A673 (cell line): ENCODE results near the gene OR2C1. TPM values are rescaled to one million over a fixed set of nuclear protein-coding genes. Genes with fewer than 3 reads are reported as not detected.
A peak's percentile ranks its signal among the peaks of the same experiment; 100 is the strongest.

Experiments used
- BruUV-seq: library from RNA; stranded (reverse); fragments of 400-500 nt; replicated peaks from 2 replicates; lab custom pipeline; 2021; lab: Mats Ljungman, UMichigan
- CTCF ChIA-PET: fragments of 300-600 bp; sonication (Branson Sonifier 250); formaldehyde crosslinking; loops from one replicate; lab custom pipeline; 2022; ENCODE audit warnings: antibody characterized with exemption; lab: Charles Lee
- POLR2A ChIA-PET: fragments of 300-600 bp; sonication (Branson Sonifier 250); formaldehyde crosslinking; loops from one replicate; lab custom pipeline; 2022; ENCODE audit warnings: antibody characterized with exemption; ENCODE audit not compliant: low non-redundant PET; lab: Charles Lee
- DNase-seq: peaks from one replicate; pipeline ENCODE4 v3.0.0-alpha.2; 2015; ENCODE audit warnings: low spot score
- H3K27ac ChIP-seq: fragments of 200-600 bp; sonication (generic); 2 replicates; pipeline ENCODE4 v1.5.1; 2016; ENCODE audit warnings: mixed run types, low read depth, mild to moderate bottlenecking, mixed read lengths, antibody characterized with exemption, low read length; ENCODE audit not compliant: poor library complexity, severe bottlenecking
- H3K27me3 ChIP-seq: fragments of 200-600 bp; sonication (generic); replicated peaks from 2 replicates; pipeline ENCODE4 v1.6.1; 2017; ENCODE audit warnings: mixed run types, low read depth, mild to moderate bottlenecking, mixed read lengths, antibody characterized with exemption, low read length; ENCODE audit not compliant: insufficient read depth, poor library complexity
- H3K36me3 ChIP-seq: fragments of 200-600 bp; sonication (generic); 2 replicates; pipeline ENCODE4 v1.6.1; 2016; ENCODE audit warnings: mixed run types, mild to moderate bottlenecking, mixed read lengths, antibody characterized with exemption, low read length; ENCODE audit not compliant: insufficient read depth, poor library complexity, severe bottlenecking
- H3K4me1 ChIP-seq: fragments of 200-600 bp; sonication (generic); 2 replicates; pipeline ENCODE4 v1.6.1; 2017; ENCODE audit warnings: mixed run types, mild to moderate bottlenecking, mixed read lengths, antibody characterized with exemption, low read length; ENCODE audit not compliant: insufficient read depth, poor library complexity, severe bottlenecking
- H3K4me3 ChIP-seq: fragments of 200-600 bp; sonication (generic); 2 replicates; pipeline ENCODE4 v1.5.1; 2016; ENCODE audit warnings: low read depth, mixed run types, mild to moderate bottlenecking, mixed read lengths, low read length; ENCODE audit not compliant: poor library complexity, severe bottlenecking
- H3K9me3 ChIP-seq: fragments of 200-600 bp; sonication (generic); 2 replicates; pipeline ENCODE4 v1.6.1; 2016; ENCODE audit warnings: mixed run types, low read depth, mild to moderate bottlenecking, mixed read lengths, antibody characterized with exemption, low read length; ENCODE audit not compliant: poor library complexity, severe bottlenecking
- EZH2 ChIP-seq: fragments of 200-600 bp; sonication (generic); IDR thresholded peaks from 2 replicates; pipeline ENCODE4 v1.6.1; 2017; ENCODE audit warnings: borderline replicate concordance, low read depth, mild to moderate bottlenecking, mixed read lengths, antibody characterized with exemption, low read length; ENCODE audit not compliant: poor library complexity, severe bottlenecking
- intact Hi-C: fragments of 100-400 bp; cut with micrococcal nuclease; formaldehyde crosslinking; loops from one replicate; pipeline ENCODE4 v1.10.0; 2022; ENCODE audit not compliant: unreplicated experiment
- total RNA-seq: library from RNA; stranded (reverse); gene quantifications from 2 replicates; pipeline ENCODE4 v1.2.3, GENCODE V29; 2021
- TF ChIP-seq, protein P1 (sequence below): fragments of 300-800, 200-600 bp; sonication (generic); conservative IDR thresholded peaks from 2 replicates; pipeline ENCODE4 v1.5.1; 2017; ENCODE audit warnings: low read depth, mild to moderate bottlenecking, antibody characterized with exemption, low read length, moderate library complexity, mixed read lengths

Gene OR2C1
- total RNA-seq, 1 experiment from 2014 or later: not detected

DNA sequence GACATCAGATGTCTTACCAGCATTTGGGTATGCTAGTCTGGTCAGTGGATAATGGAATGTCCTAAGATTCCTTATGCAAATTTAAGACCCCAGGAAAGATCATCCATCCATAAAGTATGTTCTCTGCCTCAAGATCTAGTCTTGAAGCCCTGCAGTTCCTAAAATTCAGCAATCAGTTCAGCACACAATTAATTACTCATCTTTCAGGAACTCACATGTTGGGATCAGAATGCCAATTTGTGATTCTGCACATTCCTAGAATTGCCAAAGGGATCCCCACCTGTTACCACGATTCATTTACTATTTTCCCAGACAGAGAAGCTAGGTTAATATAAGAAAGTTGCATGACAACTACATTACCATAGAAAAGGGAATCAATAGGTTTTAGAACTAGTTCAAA is 3.2 kb downstream of the OR2C1 start:
- H3K4me1 ChIP-seq: no peaks in the 10 kb centered on the region
- no TSS peak for BruUV-seq
- no peak for DNase-seq
- no peak overlapping the region for H3K4me3 ChIP-seq
- H3K27me3 ChIP-seq: peaks cover 11% of the 10 kb centered on the region
- H3K9me3 ChIP-seq: no peaks in the 10 kb centered on the region
- POLR2A ChIA-PET: no interaction called here
- TF ChIP-seq, protein P1, sequence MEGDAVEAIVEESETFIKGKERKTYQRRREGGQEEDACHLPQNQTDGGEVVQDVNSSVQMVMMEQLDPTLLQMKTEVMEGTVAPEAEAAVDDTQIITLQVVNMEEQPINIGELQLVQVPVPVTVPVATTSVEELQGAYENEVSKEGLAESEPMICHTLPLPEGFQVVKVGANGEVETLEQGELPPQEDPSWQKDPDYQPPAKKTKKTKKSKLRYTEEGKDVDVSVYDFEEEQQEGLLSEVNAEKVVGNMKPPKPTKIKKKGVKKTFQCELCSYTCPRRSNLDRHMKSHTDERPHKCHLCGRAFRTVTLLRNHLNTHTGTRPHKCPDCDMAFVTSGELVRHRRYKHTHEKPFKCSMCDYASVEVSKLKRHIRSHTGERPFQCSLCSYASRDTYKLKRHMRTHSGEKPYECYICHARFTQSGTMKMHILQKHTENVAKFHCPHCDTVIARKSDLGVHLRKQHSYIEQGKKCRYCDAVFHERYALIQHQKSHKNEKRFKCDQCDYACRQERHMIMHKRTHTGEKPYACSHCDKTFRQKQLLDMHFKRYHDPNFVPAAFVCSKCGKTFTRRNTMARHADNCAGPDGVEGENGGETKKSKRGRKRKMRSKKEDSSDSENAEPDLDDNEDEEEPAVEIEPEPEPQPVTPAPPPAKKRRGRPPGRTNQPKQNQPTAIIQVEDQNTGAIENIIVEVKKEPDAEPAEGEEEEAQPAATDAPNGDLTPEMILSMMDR: no peak
- no peak for TF ChIP-seq EZH2
- no peak overlapping the region for H3K27ac ChIP-seq
- no peaks in the 10 kb centered on the region for H3K36me3 ChIP-seq
- CTCF ChIA-PET: no interaction called here
- intact Hi-C loops: no loop called here

DNA sequence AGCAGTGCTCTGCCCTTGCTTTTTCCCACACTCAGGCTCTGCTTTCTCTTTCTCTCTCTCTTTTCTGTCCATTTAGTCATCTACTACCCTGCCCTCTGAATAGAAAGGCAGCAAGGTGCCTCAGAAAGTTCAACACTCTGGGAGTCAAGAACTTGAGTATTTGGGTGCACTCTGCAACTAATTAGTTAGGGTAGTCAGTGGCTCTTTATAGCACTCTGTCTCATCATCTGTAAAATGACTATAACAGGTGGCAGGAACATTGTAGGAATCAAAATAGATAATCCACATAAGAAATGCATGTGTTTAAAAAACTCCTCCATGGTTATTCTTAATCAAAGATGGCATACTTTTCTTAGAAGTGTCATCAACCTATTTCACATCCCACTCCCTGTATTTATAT is 7.2 kb downstream of the OR2C1 start:
- no peaks in the 10 kb centered on the region for H3K36me3 ChIP-seq
- BruUV-seq: no TSS peak
- intact Hi-C loops: no loop called here
- ChIA-PET POLR2A (no interaction called here), CTCF (no interaction called here)
- H3K9me3 ChIP-seq: peaks cover 11% of the 10 kb centered on the region
- H3K27me3 ChIP-seq: peaks cover 11% of the 10 kb centered on the region
- TF ChIP-seq, protein P1: no peak
- no peak for TF ChIP-seq EZH2
- no peaks in the 10 kb centered on the region for H3K4me1 ChIP-seq
- no peak overlapping the region for H3K4me3 ChIP-seq
- H3K27ac ChIP-seq: no peak overlapping the region
- DNase-seq: no peak

DNA sequence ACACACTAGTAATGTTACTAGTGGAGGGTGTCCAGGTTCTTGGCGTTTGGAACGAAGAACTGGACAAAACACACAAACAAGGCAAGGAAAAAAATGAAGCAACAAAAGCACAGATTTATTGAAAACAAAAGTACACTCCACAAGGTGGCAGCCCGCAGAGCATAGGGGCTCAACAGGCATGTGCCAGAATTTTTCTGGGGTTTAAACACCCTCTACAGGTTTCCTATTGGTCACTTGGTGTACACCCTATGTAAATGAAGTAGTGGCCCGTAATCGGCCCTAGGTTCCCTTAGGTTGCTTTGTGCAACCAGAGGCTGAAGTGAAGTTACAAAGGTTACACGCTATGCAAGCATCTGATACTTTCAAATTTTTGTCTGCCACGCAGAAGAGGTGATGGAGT is 8.1 kb downstream of the OR2C1 start:
- CTCF ChIA-PET: no interaction called here
- intact Hi-C loops: no loop called here

More for the DNA sequence above, 8.1 kb downstream of the OR2C1 start:
- peaks cover 14% of the 10 kb centered on the region for H3K9me3 ChIP-seq
- H3K27ac ChIP-seq: no peak overlapping the region
- H3K36me3 ChIP-seq: no peaks in the 10 kb centered on the region
- BruUV-seq: no TSS peak
- H3K4me1 ChIP-seq: no peaks in the 10 kb centered on the region
- POLR2A ChIA-PET: no interaction called here
- H3K4me3 ChIP-seq: no peak overlapping the region
- H3K27me3 ChIP-seq: peaks cover 11% of the 10 kb centered on the region
- TF ChIP-seq, protein P1: 0 out of 2 replicates have a peak, but pooled peaks have one; percentile 14
- no peak for TF ChIP-seq EZH2
- no peak for DNase-seq
